Epithelial cell of esophagus (primary cell): ENCODE results near the gene NT5C1A.

Source experiments
- DNase-seq: peaks from one replicate; pipeline ENCODE4 v3.0.0; 2010; ENCODE audit warnings: low read depth
- H3K4me3 ChIP-seq: 2 replicates; pipeline ENCODE4 v1.5.1; 2011; ENCODE audit warnings: mild to moderate bottlenecking, low read length, control low read depth
- TF ChIP-seq, protein P1 (sequence below): IDR thresholded peaks from 2 replicates; pipeline ENCODE4 v1.5.1; 2011; ENCODE audit warnings: low read depth, mild to moderate bottlenecking, low read length, control low read depth, inconsistent platforms; ENCODE audit not compliant: insufficient read depth; ENCODE audit errors: missing control alignments

NT5C1A gene

DNA sequence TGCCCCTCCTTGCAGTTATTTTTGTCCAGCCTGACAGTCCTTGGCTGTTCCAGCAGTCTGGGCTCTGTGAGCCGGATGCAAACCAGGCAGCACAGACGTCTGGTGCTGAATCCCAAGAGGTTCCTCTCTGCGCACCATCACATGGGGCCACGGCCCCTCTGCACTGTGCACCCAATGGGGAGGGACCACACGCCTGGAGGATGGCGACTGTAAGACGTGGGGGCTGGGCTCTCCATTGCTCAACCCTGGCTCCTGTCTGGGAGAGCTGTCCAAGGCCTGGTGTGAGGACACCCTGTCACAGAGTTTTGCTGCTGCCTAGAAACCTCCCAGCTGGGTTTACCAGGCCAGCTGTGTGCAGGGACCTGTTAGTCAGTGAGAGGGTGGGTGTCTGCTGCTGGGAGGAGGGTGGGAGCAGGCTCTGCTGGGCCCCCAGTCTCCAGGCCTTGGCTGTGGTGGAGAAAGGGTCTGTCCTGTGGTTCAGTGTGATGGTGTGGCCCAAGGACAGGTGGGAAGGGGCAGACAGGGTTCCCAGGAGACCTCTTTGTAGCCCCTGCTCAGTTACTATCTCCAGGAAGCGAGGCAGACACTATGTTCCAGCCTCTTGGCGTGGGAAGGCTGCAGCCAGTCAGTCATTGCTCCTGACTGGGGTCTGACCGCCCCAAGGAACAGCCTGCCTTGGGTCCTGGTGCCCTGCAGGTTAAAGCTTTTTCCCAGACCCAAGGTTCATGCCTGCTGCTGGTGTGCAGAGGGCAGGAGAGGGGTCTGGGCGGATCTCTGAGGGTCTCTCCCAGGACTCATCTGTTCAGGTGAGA lies 46.2 kb downstream of the NT5C1A start:
- TF ChIP-seq, protein P1, sequence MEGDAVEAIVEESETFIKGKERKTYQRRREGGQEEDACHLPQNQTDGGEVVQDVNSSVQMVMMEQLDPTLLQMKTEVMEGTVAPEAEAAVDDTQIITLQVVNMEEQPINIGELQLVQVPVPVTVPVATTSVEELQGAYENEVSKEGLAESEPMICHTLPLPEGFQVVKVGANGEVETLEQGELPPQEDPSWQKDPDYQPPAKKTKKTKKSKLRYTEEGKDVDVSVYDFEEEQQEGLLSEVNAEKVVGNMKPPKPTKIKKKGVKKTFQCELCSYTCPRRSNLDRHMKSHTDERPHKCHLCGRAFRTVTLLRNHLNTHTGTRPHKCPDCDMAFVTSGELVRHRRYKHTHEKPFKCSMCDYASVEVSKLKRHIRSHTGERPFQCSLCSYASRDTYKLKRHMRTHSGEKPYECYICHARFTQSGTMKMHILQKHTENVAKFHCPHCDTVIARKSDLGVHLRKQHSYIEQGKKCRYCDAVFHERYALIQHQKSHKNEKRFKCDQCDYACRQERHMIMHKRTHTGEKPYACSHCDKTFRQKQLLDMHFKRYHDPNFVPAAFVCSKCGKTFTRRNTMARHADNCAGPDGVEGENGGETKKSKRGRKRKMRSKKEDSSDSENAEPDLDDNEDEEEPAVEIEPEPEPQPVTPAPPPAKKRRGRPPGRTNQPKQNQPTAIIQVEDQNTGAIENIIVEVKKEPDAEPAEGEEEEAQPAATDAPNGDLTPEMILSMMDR: no peak
- no peak overlapping the region for H3K4me3 ChIP-seq
- DNase-seq: no peak

DNA sequence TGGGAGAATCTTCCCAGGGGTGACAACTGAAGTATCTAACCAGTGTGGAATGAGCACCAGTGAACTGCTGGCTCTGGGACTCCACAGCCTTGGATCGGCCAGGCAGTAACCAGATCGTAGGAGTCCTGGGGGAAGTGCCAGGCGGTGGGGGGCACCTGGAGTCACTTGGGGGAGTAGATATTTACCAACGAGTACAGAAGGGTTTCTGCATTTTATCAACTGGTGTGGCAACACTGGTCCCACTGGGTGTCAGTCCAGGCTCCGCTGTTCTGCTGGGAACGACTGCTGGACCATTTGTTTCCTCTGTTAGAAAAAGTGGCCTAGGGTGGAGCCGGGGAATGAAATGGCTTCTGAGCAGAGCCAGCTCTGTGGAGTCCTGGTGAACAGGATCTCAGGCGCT lies 46.9 kb downstream of the NT5C1A start:
- TF ChIP-seq, protein P1: no peak
- DNase-seq: no peak
- H3K4me3 ChIP-seq: no peak overlapping the region

DNA sequence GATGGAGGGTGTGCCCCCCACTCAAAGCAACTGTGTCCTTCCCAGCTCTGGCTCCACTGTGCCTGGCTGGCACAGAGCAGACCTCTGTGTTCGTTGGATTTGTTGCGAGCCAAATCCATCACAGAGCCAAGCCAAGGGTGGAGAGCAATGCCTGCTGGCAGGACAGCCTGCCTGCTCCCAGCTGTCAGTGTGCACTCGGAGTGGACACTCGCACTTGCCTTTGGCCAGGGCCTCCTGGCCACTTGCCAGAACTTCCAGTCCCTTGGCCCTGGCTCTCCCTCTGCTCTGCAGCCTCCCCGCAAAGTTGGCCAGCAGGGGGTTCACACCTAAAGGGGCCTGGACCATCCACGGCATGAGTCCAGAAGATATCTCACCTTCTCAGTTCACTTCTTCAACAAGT lies 48.9 kb downstream of the NT5C1A start:
- no peak for DNase-seq
- TF ChIP-seq, protein P1: no peak
- H3K4me3 ChIP-seq: no peak overlapping the region

DNA sequence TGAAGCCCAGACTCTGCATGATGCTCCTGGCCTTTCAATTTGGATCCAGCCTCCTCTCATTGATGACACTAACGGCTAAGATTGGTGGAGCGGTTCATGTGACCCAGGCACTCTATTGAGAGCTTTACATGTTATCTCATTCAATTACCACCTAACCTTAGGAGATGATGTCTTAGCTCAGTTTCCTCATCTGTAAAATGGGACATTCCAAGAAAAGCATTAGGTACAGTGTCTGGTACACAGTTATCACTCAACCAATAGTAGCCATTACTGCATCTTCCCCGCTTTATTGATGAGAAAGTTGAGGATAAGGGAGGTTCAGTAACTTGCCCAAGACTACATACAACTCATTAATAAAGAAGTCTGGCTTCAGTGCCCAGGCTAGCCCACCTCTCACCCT lies 49.5 kb downstream of the NT5C1A start:
- DNase-seq: no peak
- TF ChIP-seq, protein P1: no peak
- no peak overlapping the region for H3K4me3 ChIP-seq

DNA sequence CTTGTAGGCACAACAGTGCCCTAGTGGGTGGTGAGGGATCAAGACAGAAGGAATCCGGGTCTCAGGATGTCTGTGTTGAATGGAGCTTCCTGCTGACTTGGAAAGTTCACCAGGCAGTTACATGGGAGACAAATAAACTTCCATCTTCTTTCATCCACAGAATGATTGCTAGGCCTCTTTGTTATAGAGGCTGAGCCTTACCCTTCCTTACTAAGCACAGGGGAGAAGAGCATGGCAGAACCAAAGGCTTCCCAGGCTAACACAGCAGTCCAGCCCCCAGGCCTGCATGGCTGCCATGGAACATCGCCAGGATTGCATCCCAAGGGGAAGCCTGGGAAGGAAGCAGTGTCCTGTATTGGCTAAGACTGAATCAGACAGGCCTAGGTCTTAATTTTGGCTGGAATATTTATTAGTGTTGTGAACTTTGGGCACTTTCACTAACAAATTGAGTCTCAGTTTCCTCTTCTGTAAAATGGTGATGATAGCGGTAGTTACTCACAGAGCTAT lies 51.2 kb downstream of the NT5C1A start:
- no peak overlapping the region for H3K4me3 ChIP-seq
- DNase-seq: no peak

DNA sequence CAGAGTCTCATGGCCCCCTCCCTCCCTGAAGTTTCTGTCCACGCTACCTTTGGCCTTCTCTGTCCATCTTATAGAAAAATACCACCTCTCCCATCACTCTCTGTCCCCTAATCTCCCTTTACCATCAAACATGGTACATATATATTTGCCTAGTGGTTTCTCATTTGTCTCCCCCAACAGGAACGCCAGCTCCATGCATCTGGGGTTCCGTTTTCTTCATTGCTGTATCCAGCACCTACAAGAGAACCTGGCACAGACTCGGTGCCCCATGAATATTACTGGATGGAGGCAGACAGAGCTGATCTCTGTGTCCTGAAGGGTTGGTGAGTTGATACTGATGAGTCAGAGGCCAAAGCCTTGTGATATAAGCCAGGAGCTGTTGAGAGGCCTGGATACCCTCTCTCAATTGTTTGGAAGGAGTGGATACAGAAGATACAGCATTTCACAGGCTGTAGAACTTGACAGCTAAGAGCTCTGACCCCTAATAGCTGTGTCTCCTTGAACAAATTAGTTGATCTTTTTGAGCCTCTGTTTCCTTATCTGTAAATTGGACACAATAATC lies 54.3 kb downstream of the NT5C1A start:
- TF ChIP-seq, protein P1: no peak
- DNase-seq: no peak
- H3K4me3 ChIP-seq: no peak overlapping the region

More for the DNA sequence above, 51.2 kb downstream of the NT5C1A start:
- TF ChIP-seq, protein P1: no peak
